ENCODE data around the gene HENMT1.
A peak's percentile ranks its signal among the peaks of the same experiment; 100 is the strongest.
"Not testable (repeated sequence)": the region's sequence is repeated elsewhere in the genome, so short reads cannot be mapped to it uniquely, and the experiment has no call there.

HENMT1 gene

DNA sequence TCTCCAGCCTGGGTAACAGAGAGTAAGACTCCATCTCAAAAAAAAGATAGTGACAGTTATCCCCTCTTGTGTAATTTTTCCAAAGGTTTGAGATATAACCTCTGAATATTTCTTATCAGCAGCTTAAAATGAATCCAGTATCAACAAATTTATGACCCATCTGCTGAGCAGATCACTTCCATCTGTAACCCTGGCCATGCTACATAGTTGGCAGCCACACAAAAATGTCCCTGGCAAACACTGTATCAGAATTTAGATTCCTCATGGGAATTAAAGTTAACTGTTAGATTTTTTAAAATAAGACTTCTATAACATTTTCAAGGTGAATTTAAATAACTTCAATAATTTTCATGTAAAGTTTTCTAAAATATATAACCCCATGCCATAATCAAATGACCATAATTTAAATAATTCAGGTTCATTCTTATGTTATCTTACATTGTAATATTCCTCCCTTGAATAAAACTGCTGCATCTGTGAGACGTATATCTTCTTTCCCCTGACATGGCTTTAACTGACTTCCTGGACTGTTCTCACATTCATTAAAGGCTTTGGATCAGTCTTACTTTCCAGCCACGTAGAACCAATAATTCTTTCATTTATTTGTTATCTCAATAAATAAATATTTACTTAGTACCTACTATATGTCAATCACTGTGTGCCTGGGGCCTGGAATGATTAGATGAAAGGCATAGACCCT, 25.9 kb upstream of the HENMT1 start:
- Histone ChIP-seq H3K4me3 (no peak overlapping the region), H3K27ac (no peak overlapping the region)
- DNase-seq (ENCODE audit: low spot score) = no peak
- TF ChIP-seq, protein P1, sequence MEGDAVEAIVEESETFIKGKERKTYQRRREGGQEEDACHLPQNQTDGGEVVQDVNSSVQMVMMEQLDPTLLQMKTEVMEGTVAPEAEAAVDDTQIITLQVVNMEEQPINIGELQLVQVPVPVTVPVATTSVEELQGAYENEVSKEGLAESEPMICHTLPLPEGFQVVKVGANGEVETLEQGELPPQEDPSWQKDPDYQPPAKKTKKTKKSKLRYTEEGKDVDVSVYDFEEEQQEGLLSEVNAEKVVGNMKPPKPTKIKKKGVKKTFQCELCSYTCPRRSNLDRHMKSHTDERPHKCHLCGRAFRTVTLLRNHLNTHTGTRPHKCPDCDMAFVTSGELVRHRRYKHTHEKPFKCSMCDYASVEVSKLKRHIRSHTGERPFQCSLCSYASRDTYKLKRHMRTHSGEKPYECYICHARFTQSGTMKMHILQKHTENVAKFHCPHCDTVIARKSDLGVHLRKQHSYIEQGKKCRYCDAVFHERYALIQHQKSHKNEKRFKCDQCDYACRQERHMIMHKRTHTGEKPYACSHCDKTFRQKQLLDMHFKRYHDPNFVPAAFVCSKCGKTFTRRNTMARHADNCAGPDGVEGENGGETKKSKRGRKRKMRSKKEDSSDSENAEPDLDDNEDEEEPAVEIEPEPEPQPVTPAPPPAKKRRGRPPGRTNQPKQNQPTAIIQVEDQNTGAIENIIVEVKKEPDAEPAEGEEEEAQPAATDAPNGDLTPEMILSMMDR (IDR thresholded peaks at IDR 0.05) = no peak

DNA sequence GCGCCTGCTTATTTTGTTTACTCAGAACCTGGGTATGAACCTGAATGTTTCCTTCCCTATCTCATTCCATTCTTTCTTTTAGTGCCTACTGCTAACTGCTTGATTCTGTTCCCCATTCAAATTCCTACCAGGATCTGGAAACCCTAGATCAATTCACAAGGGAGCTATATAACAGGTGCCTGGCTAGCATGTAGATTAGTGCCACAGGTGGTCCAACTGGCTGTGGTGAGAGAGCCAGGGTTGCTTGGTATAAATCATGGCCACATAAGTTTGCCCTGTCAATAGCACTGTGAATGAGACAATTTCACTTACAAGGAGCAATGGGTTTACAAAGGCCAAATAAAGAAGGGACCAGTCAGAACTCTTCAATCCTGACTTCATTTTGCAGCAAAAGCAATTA, 24.6 kb upstream of the HENMT1 start:
- Histone ChIP-seq H3K27ac (no peak overlapping the region), H3K4me3 (no peak overlapping the region)
- TF ChIP-seq, protein P1 (IDR thresholded peaks at IDR 0.05) = no peak
- no peak for DNase-seq (ENCODE audit: low spot score)

DNA sequence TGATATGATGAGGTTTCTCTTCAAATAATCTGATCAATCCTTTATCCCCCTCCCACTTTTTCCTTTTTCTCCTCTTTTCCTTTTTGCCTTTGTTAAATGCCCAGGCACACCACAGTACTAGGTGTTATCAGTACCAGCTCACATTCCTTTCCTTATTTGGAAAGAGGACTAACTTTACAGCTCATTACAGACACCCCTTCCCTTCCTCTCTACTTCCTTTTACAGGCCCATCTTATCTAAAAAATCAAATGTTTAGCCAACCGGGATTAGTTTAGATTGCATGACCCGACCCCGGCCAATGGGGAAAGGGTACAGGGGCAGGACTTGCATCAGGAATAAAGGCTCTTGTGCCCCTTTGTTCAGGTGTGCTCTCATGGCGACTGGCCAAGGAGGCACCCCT, 20.8 kb upstream of the HENMT1 start:
- H3K4me3 ChIP-seq; H3K27ac ChIP-seq; DNase-seq (ENCODE audit: low spot score): not testable (repeated sequence)

DNA sequence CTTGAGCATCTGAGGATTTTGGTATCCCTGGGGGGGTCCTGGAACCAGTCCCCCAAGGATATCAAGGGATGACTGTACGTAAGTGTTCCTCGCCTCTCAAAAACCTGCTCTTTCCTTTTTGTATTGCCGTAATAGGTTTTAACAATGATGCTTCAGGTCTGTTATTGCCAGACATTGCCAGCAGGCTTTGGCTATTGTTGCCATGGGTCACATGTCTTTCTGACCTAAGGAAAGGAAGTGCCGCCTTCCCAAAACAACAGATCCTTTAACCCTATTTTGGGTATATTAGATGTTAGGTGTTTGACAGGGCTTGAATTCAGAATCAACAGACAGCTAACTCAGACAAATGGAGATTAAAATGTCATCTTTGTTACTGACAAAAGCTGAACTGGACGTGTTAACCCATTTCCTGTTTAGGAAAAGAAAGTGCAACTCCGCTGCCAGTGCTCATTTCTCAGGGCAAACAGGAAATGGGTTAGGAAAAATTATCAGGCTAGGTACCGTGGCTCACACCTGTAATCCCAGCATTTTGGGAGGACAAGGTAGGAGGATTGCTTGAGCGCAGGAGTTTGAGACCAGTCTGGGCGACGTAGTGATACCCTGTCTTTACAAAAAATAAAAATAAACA, 18.8 kb upstream of the HENMT1 start:
- no peak for DNase-seq (ENCODE audit: low spot score)
- TF ChIP-seq, protein P1 (IDR thresholded peaks at IDR 0.05) = no peak
- no peak overlapping the region for H3K27ac ChIP-seq
- H3K4me3 ChIP-seq = peak overlapping the region; percentile 36

DNA sequence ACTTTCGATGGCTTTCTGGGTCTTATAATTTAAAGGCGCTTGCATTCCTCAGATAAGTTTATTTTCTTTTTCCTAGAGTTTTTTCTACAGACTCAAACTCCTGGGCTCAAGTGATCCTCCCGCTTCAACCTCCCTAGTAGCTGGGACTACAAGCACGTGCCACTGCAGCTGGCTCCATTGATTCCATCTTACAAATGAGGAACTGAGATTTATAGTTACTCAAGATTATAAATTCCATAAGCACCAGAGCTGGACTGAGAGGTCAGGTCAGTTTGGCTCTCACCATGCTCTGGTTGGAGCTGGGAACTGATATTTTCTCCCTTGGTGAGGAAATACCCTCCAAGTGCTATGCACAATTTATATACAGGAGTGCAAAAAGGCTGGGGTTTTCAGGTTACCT, 17.8 kb upstream of the HENMT1 start:
- TF ChIP-seq, protein P1 (IDR thresholded peaks at IDR 0.05) = no peak
- DNase-seq (ENCODE audit: low spot score) = no peak
- Histone ChIP-seq H3K4me3 (no peak overlapping the region), H3K27ac (no peak overlapping the region)

DNA sequence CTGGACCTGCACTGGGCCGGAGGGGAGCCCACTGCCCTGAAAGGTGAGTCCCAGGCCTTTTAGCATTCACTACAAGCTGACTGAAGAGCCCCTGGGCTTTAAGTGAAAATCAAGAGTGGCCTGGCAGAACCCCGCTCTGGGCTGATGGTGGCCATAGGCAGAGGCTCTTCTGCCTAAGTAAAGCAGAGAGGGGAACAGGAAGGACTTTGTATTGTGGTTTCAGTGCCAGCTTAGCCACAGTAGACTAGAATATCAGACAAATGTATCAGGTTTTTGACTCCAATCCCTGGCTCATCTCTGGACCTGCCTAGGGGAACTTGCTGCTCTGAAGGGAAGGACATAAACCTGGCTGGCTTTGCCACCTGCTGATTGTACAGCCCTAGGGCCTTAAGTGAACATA, 10.2 kb upstream of the HENMT1 start:
- TF ChIP-seq, protein P1 (IDR thresholded peaks at IDR 0.05) = no peak
- H3K4me3 ChIP-seq = no peak overlapping the region
- no peak for DNase-seq (ENCODE audit: low spot score)
- H3K27ac ChIP-seq = no peak overlapping the region

DNA sequence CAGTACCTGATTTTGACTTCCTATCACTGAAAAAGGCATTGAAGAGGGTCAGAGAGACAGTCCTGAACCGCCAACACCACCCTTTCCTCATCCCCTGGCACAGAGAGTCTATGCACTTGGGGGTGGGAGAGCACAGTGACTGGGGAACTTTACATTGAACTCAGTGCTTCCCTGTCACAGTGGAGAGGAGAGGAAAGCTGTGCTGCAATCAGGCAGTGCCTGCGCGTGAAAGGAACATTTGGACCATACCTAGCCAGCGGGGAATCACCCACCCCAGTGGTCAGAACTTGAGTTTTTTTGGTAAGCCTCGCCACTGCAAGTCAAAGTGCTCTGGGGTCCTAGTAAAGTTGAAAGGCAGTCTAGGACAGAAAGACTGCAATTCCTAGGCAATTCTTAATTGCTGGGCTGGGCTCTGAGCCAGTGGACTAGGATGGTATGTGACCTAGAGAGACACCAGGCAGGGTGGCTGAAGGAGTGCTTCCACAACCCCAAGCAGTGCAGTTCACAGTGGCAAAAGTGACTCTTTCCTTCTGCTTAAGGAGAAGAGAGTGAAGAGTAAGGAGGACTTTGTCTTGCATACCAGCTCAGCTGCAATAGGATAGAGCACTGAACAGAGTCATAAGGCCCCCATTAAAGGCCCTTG, 9.4 kb upstream of the HENMT1 start:
- TF ChIP-seq, protein P1 (IDR thresholded peaks at IDR 0.05) = no peak
- H3K4me3 ChIP-seq = no peak overlapping the region

More for the DNA sequence above, 9.4 kb upstream of the HENMT1 start:
- no peak for DNase-seq (ENCODE audit: low spot score)
- H3K27ac ChIP-seq = no peak overlapping the region
